HG02852 (cell line): Measurements from ENCODE around the gene PELO.

Experiments used
- ATAC-seq: cut with Tn5 transposase; IDR thresholded peaks from one replicate; pipeline ENCODE4 v1.9.1; 2021; ENCODE audit warnings: mild to moderate bottlenecking, moderate library complexity; ENCODE audit not compliant: unreplicated experiment

Gene PELO

DNA sequence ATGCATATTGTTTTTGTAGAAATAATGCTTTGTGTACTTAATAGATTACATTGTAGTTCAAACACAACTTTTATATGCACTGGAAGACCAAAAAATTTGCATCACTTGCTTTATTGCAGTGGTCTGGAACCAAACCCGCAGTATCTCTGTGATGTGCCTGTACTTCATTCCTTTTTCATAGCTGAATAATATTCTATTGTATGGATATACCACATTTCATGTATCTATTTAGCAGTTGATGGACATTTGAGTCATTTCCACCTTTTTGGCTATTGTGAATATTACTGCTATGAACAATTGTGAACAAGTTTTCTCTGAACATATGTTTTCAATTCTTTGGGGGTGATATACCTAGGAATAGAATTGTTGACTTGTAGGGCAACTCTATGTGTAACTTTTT, 40.1 kb downstream of the PELO start:
- no peak for ATAC-seq

DNA sequence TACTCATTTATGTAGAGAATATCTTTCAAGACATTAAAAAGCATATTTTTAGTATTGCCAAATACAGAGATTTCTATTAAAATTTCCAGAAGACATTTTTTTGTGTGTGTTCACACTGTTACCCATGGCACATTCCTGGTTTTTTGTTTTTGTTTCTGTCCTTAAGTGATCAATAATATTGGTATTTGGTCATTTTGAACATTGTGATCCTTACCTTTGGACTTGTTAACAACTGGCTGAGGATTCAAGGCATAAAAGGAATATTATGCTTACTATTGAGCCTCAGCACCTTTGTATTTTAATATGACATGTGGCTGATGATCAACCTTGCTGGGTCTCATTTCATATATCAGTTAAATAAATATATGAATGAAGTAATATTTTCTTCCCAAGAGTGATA, 41.9 kb downstream of the PELO start:
- no peak for ATAC-seq

DNA sequence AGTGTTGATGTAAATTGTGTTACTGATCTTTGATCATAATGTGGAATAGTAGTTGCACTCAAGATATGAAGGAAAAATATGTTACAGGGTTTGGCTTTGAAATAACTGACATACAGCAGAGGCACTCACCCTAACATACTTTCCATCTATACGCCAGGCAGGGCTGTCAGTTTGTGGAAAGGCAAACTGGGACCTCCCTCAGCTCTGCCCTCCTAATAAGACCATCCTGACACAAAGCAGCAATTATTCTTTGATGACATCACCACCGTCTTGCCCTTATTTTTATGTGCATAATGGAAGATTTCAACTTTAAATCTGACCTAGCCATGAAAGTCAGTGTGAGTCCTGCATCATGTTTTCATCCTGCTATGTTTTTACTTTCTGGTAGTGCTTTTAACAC, 42.9 kb downstream of the PELO start:
- ATAC-seq = no peak

DNA sequence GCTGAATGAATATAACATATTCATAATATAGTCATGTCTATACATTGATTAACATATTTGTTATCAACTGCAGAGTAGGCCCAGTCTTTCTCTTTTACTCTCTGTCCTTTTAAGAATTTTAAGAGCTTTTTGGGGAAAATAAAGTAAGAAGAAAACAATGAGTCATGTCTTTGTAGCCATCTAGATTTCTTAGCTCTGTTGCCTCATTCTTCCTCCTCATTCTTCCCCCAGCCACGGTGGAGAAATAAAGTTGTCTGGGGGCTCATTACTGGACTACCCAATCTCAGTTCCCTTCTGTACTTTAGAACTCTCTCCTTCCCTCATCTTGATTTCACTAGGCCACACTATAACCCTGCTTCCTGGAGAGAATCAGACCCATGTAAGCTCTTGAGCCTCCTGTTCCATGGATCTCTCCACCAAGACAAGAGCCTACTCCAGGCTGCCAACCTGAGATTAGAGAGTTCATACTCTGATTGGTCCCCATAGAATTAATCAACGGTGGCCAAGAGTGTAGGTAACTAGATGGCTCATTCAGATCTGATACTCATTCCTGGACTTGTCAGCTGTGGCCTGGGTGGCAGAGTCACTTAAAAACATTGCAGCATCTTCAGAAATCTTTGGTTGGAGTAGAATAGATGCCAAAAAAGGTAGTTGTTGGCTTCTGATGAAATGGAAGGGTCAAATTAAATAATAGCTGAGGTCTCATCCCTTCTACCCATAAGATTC, 44.2 kb downstream of the PELO start:
- no peak for ATAC-seq

DNA sequence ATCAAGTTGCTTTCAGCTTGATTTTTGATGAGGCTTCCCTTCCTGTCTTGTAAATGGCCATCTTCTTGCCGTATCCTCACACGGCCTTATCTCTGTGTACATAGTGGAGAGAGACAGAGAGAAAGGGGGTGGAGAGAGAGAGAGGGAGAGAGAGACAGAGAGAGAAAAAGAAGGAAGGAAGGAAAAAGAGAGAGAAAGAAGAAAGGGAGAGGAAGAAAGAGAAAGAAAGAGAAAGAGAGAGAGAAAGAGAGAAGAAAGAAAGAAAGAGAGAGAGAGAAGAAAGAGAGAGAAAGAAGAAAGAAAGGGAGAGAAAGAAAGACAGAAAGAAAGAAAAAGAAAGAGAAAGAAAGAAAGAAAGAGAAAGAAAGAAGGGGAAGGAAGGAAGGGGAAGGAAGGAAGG, 46.6 kb downstream of the PELO start:
- ATAC-seq = no peak

DNA sequence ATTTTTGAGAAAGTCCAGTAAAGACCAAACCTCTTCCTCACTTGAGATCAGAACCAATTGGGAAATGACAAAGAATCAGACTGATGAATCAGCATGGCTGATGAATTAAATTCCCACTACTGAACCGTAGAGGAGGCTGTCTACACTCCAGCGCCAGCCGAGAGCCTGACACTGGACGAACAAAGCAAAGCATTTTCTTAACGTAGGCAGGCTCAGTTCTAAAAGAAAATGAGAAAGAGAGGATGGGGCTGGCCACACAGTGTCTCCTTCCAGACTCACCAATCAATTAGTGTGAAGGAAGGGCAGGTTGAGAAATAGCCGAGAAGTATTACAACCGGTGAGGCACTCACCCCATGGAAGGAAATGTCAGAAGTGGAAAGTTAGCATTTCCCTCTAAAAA, 49.4 kb downstream of the PELO start:
- ATAC-seq = no peak
